Stimulated activated CD8-positive, alpha-beta memory T cell treated with anti-CD3 and anti-CD28 coated beads, Interleukin-4, amount 100 ng/mL, for 48 hours (primary cell): Measurements from ENCODE around the gene GAREM2.

Experiments used
- DNase-seq: peaks from one replicate; pipeline ENCODE4 v3.0.0-alpha.2; 2020

GAREM2 gene

GRCh38 chr2:26170795-26171194, 2.1 kb upstream of the GAREM2 start:
- no peak for DNase-seq

- DNase-seq, result no peak
Observed at GRCh38 chr2:26172189-26172870, 558 bp upstream of the GAREM2 start.

- no peak for DNase-seq
Observed at GRCh38 chr2:26173776-26174482, 1.0 kb downstream of the GAREM2 start.

- DNase-seq, result no peak
Observed at GRCh38 chr2:26174691-26175465, 2.0 kb downstream of the GAREM2 start.

- DNase-seq, result no peak
Observed at GRCh38 chr2:26175466-26176278, 2.8 kb downstream of the GAREM2 start.

- no peak for DNase-seq
Observed at GRCh38 chr2:26176279-26176615, 3.4 kb downstream of the GAREM2 start.

- DNase-seq, result no peak
Observed at GRCh38 chr2:26177122-26177521, 4.2 kb downstream of the GAREM2 start.

- DNase-seq, result no peak
Observed at GRCh38 chr2:26178246-26178645, 5.4 kb downstream of the GAREM2 start.

- DNase-seq, result no peak
Observed at GRCh38 chr2:26178746-26179436, 6.0 kb downstream of the GAREM2 start.

GRCh38 chr2:26179446-26179913, 6.6 kb downstream of the GAREM2 start:
- no peak for DNase-seq

GRCh38 chr2:26182441-26182840, 9.6 kb downstream of the GAREM2 start:
- DNase-seq, result no peak

GRCh38 chr2:26182887-26183630, 10.2 kb downstream of the GAREM2 start:
- no peak for DNase-seq

- no peak for DNase-seq
Observed at GRCh38 chr2:26184121-26184520, 11.2 kb downstream of the GAREM2 start.

GRCh38 chr2:26184555-26185303, 11.8 kb downstream of the GAREM2 start:
- DNase-seq, result peak; percentile 88

- DNase-seq, result no peak
Observed at GRCh38 chr2:26185304-26185928, 12.5 kb downstream of the GAREM2 start.

GRCh38 chr2:26185954-26186770, 13.3 kb downstream of the GAREM2 start:
- no peak for DNase-seq

GRCh38 chr2:26187114-26187513, 14.2 kb downstream of the GAREM2 start:
- no peak for DNase-seq

- no peak for DNase-seq
Observed at GRCh38 chr2:26187537-26188104, 14.7 kb downstream of the GAREM2 start.

- DNase-seq, result no peak
Observed at GRCh38 chr2:26189123-26189522, 16.2 kb downstream of the GAREM2 start.
